HG02870 (cell line): ENCODE measurements around the gene SPAM1.
"Not testable (repeated sequence)": the region's sequence is repeated elsewhere in the genome, so short reads cannot be mapped to it uniquely, and the experiment has no call there.

Experiments
- ATAC-seq: cut with Tn5 transposase; IDR thresholded peaks from one replicate; pipeline ENCODE4 v1.9.1; 2021; ENCODE audit warnings: mild to moderate bottlenecking, moderate library complexity; ENCODE audit not compliant: unreplicated experiment

The SPAM1 gene

GRCh38 chr7:123948136-123948535 is 23.1 kb downstream of the SPAM1 start:
- ATAC-seq: no peak

GRCh38 chr7:123958186-123958703 is 33.2 kb downstream of the SPAM1 start:
- ATAC-seq: no peak

- ATAC-seq: no peak
Measured at GRCh38 chr7:123961771-123962170, 36.7 kb downstream of the SPAM1 start.

DNA sequence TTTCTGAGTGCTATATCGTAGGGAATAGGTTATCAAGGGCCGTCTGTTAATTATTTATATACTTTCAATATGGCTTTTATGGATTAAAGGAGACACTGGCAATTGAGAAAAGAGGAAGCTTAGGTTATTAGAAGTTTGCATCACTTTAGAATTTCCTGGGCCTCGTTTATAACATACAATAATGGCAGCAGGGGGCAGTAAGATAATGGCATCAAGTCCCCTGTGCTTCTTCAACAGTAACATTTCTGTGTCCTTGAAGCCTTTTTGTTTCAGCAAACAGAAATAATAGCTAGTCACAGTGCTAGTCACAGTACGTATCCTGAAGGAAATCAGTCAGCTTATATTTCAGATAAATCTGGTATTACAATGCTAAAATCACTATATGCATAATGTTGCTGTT is 41.9 kb downstream of the SPAM1 start:
- no peak for ATAC-seq

GRCh38 chr7:123972045-123972444 is 47.0 kb downstream of the SPAM1 start:
- ATAC-seq: no peak

- no peak for ATAC-seq
Measured at GRCh38 chr7:123972831-123973230, 47.8 kb downstream of the SPAM1 start.

- no peak for ATAC-seq
Measured at GRCh38 chr7:123974326-123974908, 49.4 kb downstream of the SPAM1 start.

- no peak for ATAC-seq
Measured at GRCh38 chr7:123975084-123975483, 50.0 kb downstream of the SPAM1 start.

- no peak for ATAC-seq
Measured at GRCh38 chr7:123977081-123977480, 52.0 kb downstream of the SPAM1 start.

DNA sequence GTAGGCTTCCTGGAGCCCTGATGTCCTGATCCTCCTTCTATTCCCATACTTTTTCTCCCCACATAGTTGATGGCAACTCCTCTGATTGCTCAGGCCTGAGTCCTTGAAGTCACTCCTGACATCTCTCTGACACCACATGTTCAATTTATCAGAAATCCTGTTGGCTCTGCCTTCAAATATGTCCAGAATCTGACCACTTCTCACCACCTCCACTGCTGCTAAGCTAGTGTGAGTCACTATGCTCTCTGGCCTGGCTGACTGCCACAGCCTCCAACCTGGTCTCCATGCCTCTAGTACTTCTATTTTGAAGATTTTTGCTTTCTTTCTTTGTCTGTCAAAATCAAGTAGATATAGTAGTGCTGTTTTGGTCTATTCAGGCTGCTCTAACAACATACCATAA is 54.8 kb downstream of the SPAM1 start:
- no peak for ATAC-seq

GRCh38 chr7:123987445-123987844 is 62.4 kb downstream of the SPAM1 start:
- ATAC-seq: no peak

DNA sequence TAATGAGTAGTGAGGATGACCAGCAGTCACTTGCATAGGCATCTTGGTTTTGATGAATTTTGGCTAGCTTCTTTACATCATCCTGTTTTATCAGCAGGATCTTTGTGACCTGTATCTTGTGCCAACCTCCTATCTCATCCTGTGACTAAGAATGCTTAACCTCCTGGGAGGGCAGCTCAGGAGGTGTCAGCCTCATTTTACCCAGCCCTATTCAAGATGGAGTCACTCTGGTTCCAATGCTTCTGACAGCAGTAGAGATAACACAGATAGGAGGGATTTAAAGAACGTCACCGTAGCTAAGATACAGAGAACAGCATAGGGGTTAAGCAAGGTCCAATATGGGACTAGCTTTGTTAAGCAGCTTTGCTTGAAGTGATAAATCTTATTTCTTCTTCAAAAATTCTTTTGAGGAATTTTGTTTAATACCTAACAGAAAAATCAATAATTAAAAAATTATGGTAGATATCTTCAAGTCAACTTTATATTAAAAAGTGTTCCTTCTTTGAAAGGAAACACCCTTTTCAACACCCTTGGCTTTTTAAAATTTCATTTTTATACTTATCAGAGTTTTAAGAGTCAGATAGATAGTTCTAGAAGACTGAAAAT is 68.0 kb downstream of the SPAM1 start:
- no peak for ATAC-seq

DNA sequence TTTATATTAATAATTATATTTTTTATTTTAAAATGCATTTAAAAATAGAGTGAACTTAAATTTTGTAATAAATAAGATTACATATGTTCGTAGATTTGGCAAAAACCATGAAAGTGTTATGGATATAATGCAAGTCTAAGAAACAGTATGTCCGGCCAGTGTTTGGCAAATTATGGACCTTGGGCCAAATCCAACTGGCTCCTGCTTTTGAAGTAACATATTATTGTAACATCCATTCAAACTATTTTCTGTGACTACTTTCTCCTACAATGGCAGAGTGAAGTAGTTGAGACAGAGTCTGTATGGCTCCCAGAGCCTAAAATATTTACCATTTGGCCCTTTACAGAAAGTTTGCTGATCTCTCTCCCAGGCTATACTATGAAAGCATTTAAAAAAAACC is 69.0 kb downstream of the SPAM1 start:
- ATAC-seq: no peak

DNA sequence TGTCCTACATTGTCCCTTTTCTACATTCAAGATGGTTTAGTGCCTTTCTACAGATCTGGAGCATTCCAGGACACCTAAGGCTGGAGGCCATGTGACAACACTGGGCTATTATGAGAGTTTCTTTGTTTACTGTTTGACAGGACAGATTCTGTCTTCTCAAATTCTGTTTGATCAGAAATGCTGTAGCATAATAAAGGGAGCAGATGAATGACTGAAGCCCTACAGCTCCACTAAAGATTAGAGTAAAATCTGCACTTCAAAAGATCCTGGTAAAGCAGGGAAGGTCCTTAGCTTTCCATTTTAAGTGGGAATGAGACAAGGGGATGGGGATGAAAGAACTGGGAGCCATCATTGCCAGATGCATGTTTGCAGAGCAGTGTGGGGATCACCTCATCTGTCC is 69.4 kb downstream of the SPAM1 start:
- ATAC-seq: no peak

- no peak for ATAC-seq
Measured at GRCh38 chr7:123995617-123996326, 70.7 kb downstream of the SPAM1 start.

GRCh38 chr7:123996327-123996625 is 71.2 kb downstream of the SPAM1 start:
- no peak for ATAC-seq

- no peak for ATAC-seq
Measured at GRCh38 chr7:123998921-123999320, 73.9 kb downstream of the SPAM1 start.

- ATAC-seq: no peak
Measured at GRCh38 chr7:123999703-124000102, 74.7 kb downstream of the SPAM1 start.

GRCh38 chr7:124008296-124008695 is 83.3 kb downstream of the SPAM1 start:
- ATAC-seq: not testable (repeated sequence)

DNA sequence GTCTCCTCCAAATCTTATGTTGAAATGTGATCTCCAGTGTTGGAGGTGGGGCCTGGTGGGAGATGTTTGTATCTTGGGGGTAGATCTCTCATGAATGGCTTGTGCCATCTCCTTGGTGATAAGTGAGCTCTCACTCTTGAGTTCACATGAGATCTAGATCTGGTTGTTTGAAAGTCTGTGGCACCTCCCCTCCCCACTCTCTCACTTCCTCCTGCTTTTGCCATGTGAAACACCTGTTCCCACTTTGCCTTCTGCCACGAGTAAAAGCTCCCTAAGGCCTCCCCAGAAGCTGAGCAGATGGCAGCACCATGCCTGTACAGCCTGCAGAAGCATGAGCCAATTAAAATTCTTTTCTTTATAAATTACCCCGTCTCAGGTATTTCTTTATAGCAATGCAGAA is 84.3 kb downstream of the SPAM1 start:
- ATAC-seq: no peak
